ENCODE results near the gene DHODH. TPM values are rescaled to one million over a fixed set of nuclear protein-coding genes. Genes with fewer than 3 reads are reported as not detected.

DHODH gene
- total and polyA plus RNA-seq, 5 donors from 2014 or later: 4.9 to 10.1 (median 6.6) TPM

DNA sequence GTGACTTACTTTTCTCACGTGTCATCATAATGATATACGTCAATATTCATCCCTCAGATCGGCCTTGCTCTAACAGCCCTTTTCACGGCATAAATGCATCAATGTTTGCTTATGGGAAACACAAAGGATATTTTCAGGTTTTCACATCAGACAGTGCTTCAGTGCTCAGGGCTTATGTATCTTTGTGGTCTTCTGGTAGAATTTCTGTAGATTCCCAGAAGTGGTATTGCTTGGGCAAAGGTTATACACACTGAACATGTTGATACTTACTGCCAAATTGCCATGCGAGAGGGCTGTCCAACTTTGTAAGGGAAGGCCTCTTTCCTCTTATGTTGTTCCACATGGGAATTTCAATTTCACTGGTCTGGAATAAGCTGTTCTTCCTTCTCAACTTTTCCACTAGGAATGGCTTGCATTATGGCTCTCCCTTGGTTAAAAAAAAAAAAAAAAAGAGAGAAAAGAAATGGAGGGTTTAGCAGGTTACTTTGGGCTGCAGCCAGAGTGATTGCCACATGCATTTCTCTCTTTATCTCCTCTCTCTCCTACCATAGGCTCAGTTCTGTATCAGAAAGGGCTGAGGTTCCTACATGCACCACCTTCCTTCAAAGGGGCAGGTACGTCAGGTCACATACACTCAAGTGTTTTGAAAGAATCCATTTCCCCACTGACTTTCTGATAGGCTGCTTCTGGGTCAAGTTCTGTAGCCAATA is 19.3 kb downstream of the DHODH start:
- H3K27ac Mint-ChIP-seq: peak overlapping the region in 1 of 3 donors; percentile 62
- peaks cover 0 to 2% (median 0%) of the 10 kb centered on the region in 4 donors for H3K4me1 Mint-ChIP-seq
- H3K36me3 Mint-ChIP-seq: peaks cover 23% of the 10 kb centered on the region
- H3K27me3 ChIP-seq (ENCODE audit: control insufficient read depth, insufficient read depth, low read length): no peaks in the 10 kb centered on the region
- H3K27ac ChIP-seq (ENCODE audit: insufficient read depth, low read length, poor library complexity, severe bottlenecking): no peak overlapping the region
- DNase-seq (no peak), ATAC-seq (ENCODE audit: low read depth in 2 of 2) (no peak)
- no peaks in the 10 kb centered on the region for H3K4me1 ChIP-seq (ENCODE audit: control insufficient read depth, insufficient read depth, low read length, poor library complexity, severe bottlenecking)
- no peaks in the 10 kb centered on the region for H3K9me3 Mint-ChIP-seq
- no peak overlapping the region for H3K4me3 ChIP-seq (ENCODE audit: low read depth, low read length)
- no peaks in the 10 kb centered on the region for H3K9me3 ChIP-seq (ENCODE audit: control insufficient read depth in 2 of 2, low read length in 2 of 2)
- H3K27me3 Mint-ChIP-seq: no peaks in the 10 kb centered on the region
- peaks cover 29% of the 10 kb centered on the region for H3K36me3 ChIP-seq (ENCODE audit: control insufficient read depth, insufficient read depth, low read length)
- no peak overlapping the region for H3K4me3 Mint-ChIP-seq

DNA sequence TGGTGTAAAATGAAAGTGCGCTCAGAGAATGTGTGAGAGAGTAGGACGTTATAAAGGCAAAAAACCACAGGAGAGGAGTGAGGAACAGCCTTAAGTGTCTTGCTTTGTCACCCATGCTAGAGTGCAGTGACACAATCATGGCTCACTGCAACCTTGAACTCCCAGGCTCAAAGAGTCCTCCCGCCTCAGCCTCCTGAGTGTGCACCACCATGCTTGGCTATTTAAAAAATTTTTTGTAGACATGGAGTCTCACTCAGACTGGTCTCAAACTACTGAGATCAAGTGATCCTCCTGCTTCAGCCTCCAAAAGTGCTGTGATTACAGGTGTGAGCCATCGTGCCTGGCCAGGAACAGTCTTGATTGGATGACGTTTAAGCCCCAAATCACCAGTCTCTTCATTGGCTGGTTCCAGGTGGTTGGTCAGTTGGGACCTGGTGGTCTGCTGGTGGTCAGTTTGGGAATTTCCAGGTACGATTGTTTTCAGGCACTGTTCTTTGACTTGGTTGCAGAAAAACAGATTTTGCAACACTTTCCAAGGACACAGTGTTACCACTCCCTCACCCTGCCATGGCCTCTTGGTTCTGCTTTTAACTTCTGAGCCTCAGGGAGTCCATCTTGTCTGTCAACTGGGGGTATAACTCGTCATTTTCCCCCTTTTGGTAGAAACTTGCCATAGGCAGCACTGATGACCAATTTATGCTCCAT is 21.2 kb downstream of the DHODH start:
- H3K9me3 Mint-ChIP-seq: no peaks in the 10 kb centered on the region
- Histone ChIP-seq H3K4me1 (ENCODE audit: control insufficient read depth, insufficient read depth, low read length, poor library complexity, severe bottlenecking) (no peaks in the 10 kb centered on the region), H3K27me3 (ENCODE audit: control insufficient read depth, insufficient read depth, low read length) (no peaks in the 10 kb centered on the region), H3K36me3 (ENCODE audit: control insufficient read depth, insufficient read depth, low read length) (peaks cover 14% of the 10 kb centered on the region), H3K9me3 (ENCODE audit: control insufficient read depth in 2 of 2, low read length in 2 of 2) (no peaks in the 10 kb centered on the region), H3K4me3 (ENCODE audit: low read depth, low read length) (no peak overlapping the region), H3K27ac (ENCODE audit: insufficient read depth, low read length, poor library complexity, severe bottlenecking) (no peak overlapping the region)
- no peaks in the 10 kb centered on the region for H3K27me3 Mint-ChIP-seq
- peaks cover 18% of the 10 kb centered on the region for H3K36me3 Mint-ChIP-seq
- peaks cover 0 to 2% (median 0%) of the 10 kb centered on the region in 4 donors for H3K4me1 Mint-ChIP-seq
- no peak overlapping the region for H3K4me3 Mint-ChIP-seq
- H3K27ac Mint-ChIP-seq: peak overlapping the region in 1 of 3 donors; percentile 20
- ATAC-seq (ENCODE audit: low read depth in 2 of 2) (no peak), DNase-seq (no peak)

DNA sequence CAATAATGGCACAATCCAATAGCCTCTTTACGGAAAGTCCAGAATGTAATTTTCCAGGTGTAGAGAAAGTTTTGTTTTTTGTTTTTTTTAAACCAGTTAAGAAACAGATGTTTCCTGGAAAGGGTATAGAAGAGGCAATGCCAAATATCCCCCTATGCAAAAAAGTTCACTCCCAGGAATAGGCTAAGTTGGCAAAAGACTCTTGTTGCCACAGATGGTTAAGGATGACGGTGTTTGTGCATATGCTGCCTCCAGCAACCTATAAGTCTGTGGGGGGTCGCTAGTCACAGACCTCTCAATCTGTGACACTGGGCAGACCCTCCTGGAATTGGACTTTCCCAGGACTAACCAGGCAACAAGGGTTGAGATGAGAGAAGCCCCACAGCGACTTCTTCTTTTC is 24.9 kb downstream of the DHODH start:
- no peaks in the 10 kb centered on the region for H3K9me3 ChIP-seq (ENCODE audit: control insufficient read depth in 2 of 2, low read length in 2 of 2)
- no peaks in the 10 kb centered on the region for H3K27me3 ChIP-seq (ENCODE audit: control insufficient read depth, insufficient read depth, low read length)
- Mint-ChIP-seq H3K4me1 (no peaks in the 10 kb centered on the region), H3K27me3 (no peaks in the 10 kb centered on the region), H3K27ac (no peak overlapping the region), H3K36me3 (peaks cover 12% of the 10 kb centered on the region), H3K4me3 (no peak overlapping the region), H3K9me3 (no peaks in the 10 kb centered on the region)
- no peaks in the 10 kb centered on the region for H3K4me1 ChIP-seq (ENCODE audit: control insufficient read depth, insufficient read depth, low read length, poor library complexity, severe bottlenecking)
- no peak overlapping the region for H3K27ac ChIP-seq (ENCODE audit: insufficient read depth, low read length, poor library complexity, severe bottlenecking)
- DNase-seq (no peak), ATAC-seq (ENCODE audit: low read depth in 2 of 2) (no peak)
- H3K4me3 ChIP-seq (ENCODE audit: low read depth, low read length): no peak overlapping the region
- no peaks in the 10 kb centered on the region for H3K36me3 ChIP-seq (ENCODE audit: control insufficient read depth, insufficient read depth, low read length)

DNA sequence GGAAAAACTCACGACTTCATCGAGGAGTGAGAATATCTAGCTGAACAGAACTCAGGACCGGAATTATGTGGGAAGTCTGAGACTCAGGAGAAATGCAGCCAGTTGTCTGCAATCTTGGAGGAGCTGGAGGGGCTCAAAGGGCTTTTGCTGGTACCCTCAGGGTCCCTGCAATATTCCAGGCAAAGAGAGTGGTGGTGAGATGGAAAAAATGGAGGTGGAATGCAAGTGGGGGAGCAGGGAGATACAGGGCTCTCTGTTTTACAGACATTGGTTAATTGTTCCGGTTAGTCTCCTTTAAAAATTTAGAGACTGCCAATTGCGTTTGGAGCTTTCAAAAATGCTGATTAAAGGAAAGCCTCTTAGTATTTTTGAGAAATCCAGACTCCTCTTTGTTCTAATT is 27.6 kb downstream of the DHODH start:
- no peaks in the 10 kb centered on the region for H3K9me3 ChIP-seq (ENCODE audit: control insufficient read depth in 2 of 2, low read length in 2 of 2)
- H3K36me3 ChIP-seq (ENCODE audit: control insufficient read depth, insufficient read depth, low read length): no peaks in the 10 kb centered on the region
- H3K4me1 Mint-ChIP-seq: peaks cover 0 to 4% (median 0%) of the 10 kb centered on the region in 4 donors
- H3K27ac ChIP-seq (ENCODE audit: insufficient read depth, low read length, poor library complexity, severe bottlenecking): no peak overlapping the region
- H3K4me3 Mint-ChIP-seq: no peak overlapping the region
- H3K36me3 Mint-ChIP-seq: peaks cover 22% of the 10 kb centered on the region
- DNase-seq (no peak), ATAC-seq (ENCODE audit: low read depth in 2 of 2) (no peak)
- H3K4me3 ChIP-seq (ENCODE audit: low read depth, low read length): no peak overlapping the region
- no peaks in the 10 kb centered on the region for H3K9me3 Mint-ChIP-seq
- no peak overlapping the region for H3K27ac Mint-ChIP-seq
- no peaks in the 10 kb centered on the region for H3K27me3 Mint-ChIP-seq
- H3K27me3 ChIP-seq (ENCODE audit: control insufficient read depth, insufficient read depth, low read length): no peaks in the 10 kb centered on the region
- no peaks in the 10 kb centered on the region for H3K4me1 ChIP-seq (ENCODE audit: control insufficient read depth, insufficient read depth, low read length, poor library complexity, severe bottlenecking)

DNA sequence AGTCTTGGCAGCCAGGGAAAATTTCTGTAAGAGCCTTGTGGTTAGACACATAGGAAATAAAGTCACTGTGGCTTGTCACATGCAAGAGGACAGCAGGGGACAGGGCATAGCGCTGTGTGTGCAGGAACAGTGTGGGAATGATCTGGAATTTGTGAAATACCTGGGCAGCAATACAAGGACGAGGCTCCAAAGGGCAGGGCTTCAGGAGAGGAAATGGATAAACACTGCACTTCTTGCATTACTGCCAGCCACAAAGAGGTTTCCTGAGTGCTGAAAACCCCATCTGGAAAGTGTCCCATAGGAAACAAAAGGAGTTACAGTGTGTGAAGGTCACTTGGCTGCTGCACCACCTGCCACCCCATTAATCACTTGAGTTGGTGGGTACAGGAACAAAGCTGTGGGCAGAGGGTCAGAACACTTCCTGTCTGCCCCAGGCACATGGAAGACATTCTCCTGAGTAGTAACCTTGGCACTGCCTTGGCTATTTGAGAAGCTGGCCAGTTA is 33.7 kb downstream of the DHODH start:
- peaks cover 28% of the 10 kb centered on the region for H3K36me3 Mint-ChIP-seq
- no peak for DNase-seq

DNA sequence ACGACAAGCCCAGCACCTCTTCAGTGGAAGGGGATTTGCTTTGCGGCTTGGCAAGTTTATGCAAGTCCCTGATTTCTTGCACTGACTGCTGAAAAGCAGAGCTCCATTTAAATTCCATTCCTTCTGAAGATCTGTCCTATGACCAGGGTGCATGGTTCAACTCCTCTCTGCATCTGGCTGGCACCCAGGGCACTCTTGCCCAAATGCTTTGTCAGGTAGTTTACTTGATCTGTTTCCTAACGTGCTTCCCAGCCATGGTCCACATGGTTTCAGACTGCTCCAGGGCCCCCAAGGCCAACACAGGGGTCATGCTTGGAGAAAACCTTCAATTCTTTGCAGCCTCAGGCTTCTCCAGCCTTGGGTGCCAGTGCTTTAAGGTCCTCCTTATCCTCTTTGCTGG is 34.5 kb downstream of the DHODH start:
- peaks cover 0 to 3% (median 0%) of the 10 kb centered on the region in 7 donors for H3K9me3 Mint-ChIP-seq
- no peak overlapping the region for H3K27ac Mint-ChIP-seq
- H3K36me3 ChIP-seq (ENCODE audit: control insufficient read depth, insufficient read depth, low read length): no peaks in the 10 kb centered on the region
- H3K27ac ChIP-seq (ENCODE audit: insufficient read depth, low read length, poor library complexity, severe bottlenecking): no peak overlapping the region
- no peak overlapping the region for H3K4me3 Mint-ChIP-seq
- ATAC-seq (ENCODE audit: low read depth in 2 of 2): no peak
- no peaks in the 10 kb centered on the region for H3K9me3 ChIP-seq (ENCODE audit: control insufficient read depth in 2 of 2, low read length in 2 of 2)
- no peaks in the 10 kb centered on the region for H3K27me3 ChIP-seq (ENCODE audit: control insufficient read depth, insufficient read depth, low read length)
- peaks cover 0 to 4% (median 0%) of the 10 kb centered on the region in 4 donors for H3K4me1 Mint-ChIP-seq
- H3K27me3 Mint-ChIP-seq: no peaks in the 10 kb centered on the region
- no peak for DNase-seq
- no peak overlapping the region for H3K4me3 ChIP-seq (ENCODE audit: low read depth, low read length)
- no peaks in the 10 kb centered on the region for H3K4me1 ChIP-seq (ENCODE audit: control insufficient read depth, insufficient read depth, low read length, poor library complexity, severe bottlenecking)
- peaks cover 28% of the 10 kb centered on the region for H3K36me3 Mint-ChIP-seq

More for the DNA sequence above, 33.7 kb downstream of the DHODH start:
- Histone ChIP-seq H3K27ac (ENCODE audit: insufficient read depth, low read length, poor library complexity, severe bottlenecking) (no peak overlapping the region), H3K4me3 (ENCODE audit: low read depth, low read length) (no peak overlapping the region), H3K9me3 (ENCODE audit: control insufficient read depth in 2 of 2, low read length in 2 of 2) (no peaks in the 10 kb centered on the region), H3K4me1 (ENCODE audit: control insufficient read depth, insufficient read depth, low read length, poor library complexity, severe bottlenecking) (no peaks in the 10 kb centered on the region), H3K27me3 (ENCODE audit: control insufficient read depth, insufficient read depth, low read length) (no peaks in the 10 kb centered on the region), H3K36me3 (ENCODE audit: control insufficient read depth, insufficient read depth, low read length) (no peaks in the 10 kb centered on the region)
- no peaks in the 10 kb centered on the region for H3K27me3 Mint-ChIP-seq
- no peak for ATAC-seq (ENCODE audit: low read depth in 2 of 2)
- H3K9me3 Mint-ChIP-seq: peaks cover 0 to 3% (median 0%) of the 10 kb centered on the region in 7 donors
- no peak overlapping the region for H3K4me3 Mint-ChIP-seq
- peaks cover 0 to 4% (median 0%) of the 10 kb centered on the region in 4 donors for H3K4me1 Mint-ChIP-seq
- H3K27ac Mint-ChIP-seq: no peak overlapping the region

DNA sequence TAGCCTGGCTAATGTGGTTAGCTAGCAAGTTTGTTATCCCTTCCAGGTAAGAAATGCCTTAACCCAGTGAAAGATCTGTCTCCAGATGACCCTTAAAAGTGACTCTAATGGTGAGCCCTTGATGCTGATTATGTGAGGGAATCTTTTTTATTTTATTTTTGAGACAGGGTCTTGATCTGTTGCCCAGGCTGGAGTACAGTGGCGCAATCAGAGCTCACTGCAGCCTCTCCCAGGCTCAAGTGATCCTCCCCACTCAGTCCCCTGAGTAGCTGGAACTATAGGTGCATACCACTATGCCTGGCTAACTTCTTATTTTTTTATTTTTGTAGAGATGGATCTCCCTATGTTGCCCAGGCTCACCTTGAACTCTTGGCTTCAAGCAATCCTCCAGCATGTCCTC is 35.0 kb downstream of the DHODH start:
- ATAC-seq (ENCODE audit: low read depth in 2 of 2): no peak
- Mint-ChIP-seq H3K27ac (no peak overlapping the region), H3K4me1 (peaks cover 0 to 4% (median 0%) of the 10 kb centered on the region in 4 donors), H3K9me3 (peaks cover 0 to 3% (median 0%) of the 10 kb centered on the region in 7 donors), H3K27me3 (no peaks in the 10 kb centered on the region), H3K4me3 (no peak overlapping the region), H3K36me3 (peaks cover 27% of the 10 kb centered on the region)
- no peak for DNase-seq
- no peaks in the 10 kb centered on the region for H3K9me3 ChIP-seq (ENCODE audit: control insufficient read depth in 2 of 2, low read length in 2 of 2)
- H3K27me3 ChIP-seq (ENCODE audit: control insufficient read depth, insufficient read depth, low read length): no peaks in the 10 kb centered on the region
- no peak overlapping the region for H3K4me3 ChIP-seq (ENCODE audit: low read depth, low read length)
- no peak overlapping the region for H3K27ac ChIP-seq (ENCODE audit: insufficient read depth, low read length, poor library complexity, severe bottlenecking)
- no peaks in the 10 kb centered on the region for H3K4me1 ChIP-seq (ENCODE audit: control insufficient read depth, insufficient read depth, low read length, poor library complexity, severe bottlenecking)
- no peaks in the 10 kb centered on the region for H3K36me3 ChIP-seq (ENCODE audit: control insufficient read depth, insufficient read depth, low read length)
